ENCODE results near the gene MEIOB.
A peak's percentile ranks its signal among the peaks of the same experiment; 100 is the strongest.

The MEIOB gene

GRCh38 chr16:1828645-1829410 is 43.1 kb downstream of the MEIOB start:
- no peak for DNase-seq (ENCODE audit: low read depth)
- peak overlapping the region; percentile 9 for H3K4me3 ChIP-seq (ENCODE audit: low read depth, low read length)

GRCh38 chr16:1826691-1827573 is 45.0 kb downstream of the MEIOB start, which contains the start of the genes FAHD1 and HAGH:
Gene FAHD1 (plus strand): TSS chr16:1827206. CDS start chr16:1827239, 33 bp downstream.
Gene HAGH (minus strand): TSS chr16:1826825. CDS start chr16:1826787, 38 bp downstream.
- H3K4me3 ChIP-seq (ENCODE audit: low read depth, low read length), result peak within 1 kb of the TSS; percentile 100
- DNase-seq (ENCODE audit: low read depth), result peak; percentile 97
- TF ChIP-seq CTCF (conservative IDR thresholded peaks at IDR 0.05; ENCODE audit: low read depth, low read length), result no peak

More at GRCh38 chr16:1828645-1829410, 43.1 kb downstream of the MEIOB start:
- TF ChIP-seq CTCF (conservative IDR thresholded peaks at IDR 0.05; ENCODE audit: low read depth, low read length), result no peak

GRCh38 chr16:1825864-1826690 is 45.9 kb downstream of the MEIOB start:
- peak overlapping the region; percentile 100 for H3K4me3 ChIP-seq (ENCODE audit: low read depth, low read length)
- TF ChIP-seq CTCF (conservative IDR thresholded peaks at IDR 0.05; ENCODE audit: low read depth, low read length), result no peak
- no peak for DNase-seq (ENCODE audit: low read depth)

- DNase-seq (ENCODE audit: low read depth), result no peak
- no peak for TF ChIP-seq CTCF (conservative IDR thresholded peaks at IDR 0.05; ENCODE audit: low read depth, low read length)
- peak overlapping the region; percentile 100 for H3K4me3 ChIP-seq (ENCODE audit: low read depth, low read length)
These were observed 46.5 kb downstream of the MEIOB start for GRCh38 chr16:1825381-1825863.

- peak; percentile 37 for TF ChIP-seq CTCF (conservative IDR thresholded peaks at IDR 0.05; ENCODE audit: low read depth, low read length)
These were observed 48.1 kb downstream of the MEIOB start for GRCh38 chr16:1823821-1824220.

GRCh38 chr16:1822801-1823200 is 49.2 kb downstream of the MEIOB start:
- DNase-seq (ENCODE audit: low read depth), result no peak
- no peak overlapping the region for H3K4me3 ChIP-seq (ENCODE audit: low read depth, low read length)
- TF ChIP-seq CTCF (conservative IDR thresholded peaks at IDR 0.05; ENCODE audit: low read depth, low read length), result no peak

More at GRCh38 chr16:1823821-1824220, 48.1 kb downstream of the MEIOB start:
- peak; percentile 61 for DNase-seq (ENCODE audit: low read depth)
- H3K4me3 ChIP-seq (ENCODE audit: low read depth, low read length), result no peak overlapping the region

Measured in choroid plexus epithelial cell (primary cell).